Thoracic aorta (tissue), 2 donors: Measurements from ENCODE around the gene SLC26A11. TPM values are rescaled to one million over a fixed set of nuclear protein-coding genes. Genes with fewer than 3 reads are reported as not detected.

Experiments
- ATAC-seq: fragments of 150-250 bp; one replicate; pipeline ENCODE4 v1.8.0; 2017; ENCODE audit warnings: low read depth; ENCODE audit not compliant: insufficient number of reproducible peaks, low FRiP score
- DNase-seq: peaks from one replicate; pipeline ENCODE4 v3.0.0-alpha.2; 2020; ENCODE audit warnings: low spot score
- H3K27ac ChIP-seq, 2 donors: fragments of 200-600 bp; sonication (generic); 1 replicate in 1 of 2; 2 replicates in 1 of 2; pipeline ENCODE4 v1.5.1; 2016; ENCODE audit warnings: mild to moderate bottlenecking in 2 of 2, moderate library complexity in 2 of 2
- H3K27me3 ChIP-seq: fragments of 200-600 bp; sonication (generic); replicated peaks from 2 replicates; pipeline ENCODE4 v1.6.0; 2016; ENCODE audit warnings: mild to moderate bottlenecking; ENCODE audit not compliant: insufficient read depth
- H3K36me3 ChIP-seq: fragments of 200-600 bp; sonication (generic); one replicate; pipeline ENCODE4 v1.5.1; 2016
- H3K4me1 ChIP-seq, 2 donors: fragments of 200-600 bp; sonication (generic); 1 replicate in 1 of 2; 2 replicates in 1 of 2; pipeline versions ENCODE4 v1.5.1 to v1.6.0; 2016; ENCODE audit warnings: low read depth in 2 of 2, mild to moderate bottlenecking in 1 of 2; ENCODE audit not compliant: control insufficient read depth in 1 of 2
- H3K4me3 ChIP-seq: fragments of 200-600 bp; sonication (generic); 2 replicates; pipeline ENCODE4 v1.5.1; 2016; ENCODE audit warnings: mild to moderate bottlenecking
- H3K9me3 ChIP-seq: fragments of 200-600 bp; sonication (generic); 2 replicates; pipeline ENCODE4 v1.5.1; 2016
- CTCF ChIP-seq: fragments of 200-600 bp; sonication (generic); IDR thresholded peaks from one replicate; pipeline ENCODE4 v1.5.1; 2019; ENCODE audit warnings: antibody characterized with exemption
- total RNA-seq, 2 donors: library from RNA; depleted of rRNA; stranded (reverse); fragments of >200 nt; gene quantifications; one replicate each; pipeline versions ENCODE4 v1.1.0 to v1.2.3, GENCODE V29; 2016

SLC26A11 gene
- total RNA-seq, 2 donors from 2014 or later: 41.1 to 69.2 TPM

DNA sequence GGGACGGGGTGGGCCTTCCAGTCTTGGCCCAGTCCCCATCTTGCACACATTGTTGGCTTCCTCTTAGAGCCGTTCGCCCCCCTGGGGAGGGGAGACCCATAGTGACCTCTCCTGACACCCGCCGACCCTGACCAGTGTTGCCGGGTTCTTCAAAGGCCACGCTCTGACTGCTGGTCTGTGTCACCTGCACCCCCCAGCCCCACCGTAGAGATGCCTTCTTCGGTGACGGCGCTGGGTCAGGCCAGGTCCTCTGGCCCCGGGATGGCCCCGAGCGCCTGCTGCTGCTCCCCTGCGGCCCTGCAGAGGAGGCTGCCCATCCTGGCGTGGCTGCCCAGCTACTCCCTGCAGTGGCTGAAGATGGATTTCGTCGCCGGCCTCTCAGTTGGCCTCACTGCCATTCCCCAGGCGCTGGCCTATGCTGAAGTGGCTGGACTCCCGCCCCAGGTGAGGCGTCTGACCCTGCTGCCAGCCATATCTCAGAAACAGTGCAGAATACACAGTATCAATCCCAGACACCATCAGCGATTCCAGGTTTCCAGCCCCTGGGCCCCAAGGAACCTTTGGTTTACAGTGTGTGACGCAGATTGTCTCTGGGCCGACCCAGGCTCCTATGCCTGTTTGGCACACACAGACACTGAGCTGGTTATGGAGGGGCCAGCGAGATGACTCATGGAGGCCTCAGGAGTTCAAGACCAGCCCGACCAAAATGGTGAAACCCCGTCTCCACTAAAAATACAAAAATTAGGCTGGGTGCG is 1.3 kb downstream of the SLC26A11 start:
- Histone ChIP-seq H3K4me3 (peak overlapping the region; percentile 82), H3K27me3 (no peaks in the 10 kb centered on the region), H3K4me1 (peaks cover 4 to 37% of the 10 kb centered on the region in 2 donors), H3K9me3 (no peaks in the 10 kb centered on the region), H3K27ac (no peak overlapping the region), H3K36me3 (peaks cover 10% of the 10 kb centered on the region)
- DNase-seq (no peak), ATAC-seq (no peak)
- no peak for TF ChIP-seq CTCF

- no peak overlapping the region for H3K4me3 ChIP-seq
- H3K36me3 ChIP-seq: peaks cover 12% of the 10 kb centered on the region
- H3K27me3 ChIP-seq: no peaks in the 10 kb centered on the region
- H3K9me3 ChIP-seq: no peaks in the 10 kb centered on the region
- peaks cover 4 to 37% of the 10 kb centered on the region in 2 donors for H3K4me1 ChIP-seq
- ATAC-seq (no peak), DNase-seq (no peak)
- no peak overlapping the region for H3K27ac ChIP-seq
- TF ChIP-seq CTCF: no peak
These were observed 2.3 kb downstream of the SLC26A11 start for GRCh38 chr17:80222376-80223141.

- no peak overlapping the region for H3K27ac ChIP-seq
- DNase-seq (no peak), ATAC-seq (no peak)
- TF ChIP-seq CTCF: no peak
- H3K9me3 ChIP-seq: no peaks in the 10 kb centered on the region
- H3K4me1 ChIP-seq: peaks cover 4 to 37% of the 10 kb centered on the region in 2 donors
- H3K27me3 ChIP-seq: no peaks in the 10 kb centered on the region
- no peak overlapping the region for H3K4me3 ChIP-seq
- peaks cover 17% of the 10 kb centered on the region for H3K36me3 ChIP-seq
These were observed 3.1 kb downstream of the SLC26A11 start for GRCh38 chr17:80223142-80223815.

GRCh38 chr17:80223838-80224497 is 3.7 kb downstream of the SLC26A11 start:
- H3K4me1 ChIP-seq: peaks cover 4 to 37% of the 10 kb centered on the region in 2 donors
- no peaks in the 10 kb centered on the region for H3K9me3 ChIP-seq
- H3K4me3 ChIP-seq: no peak overlapping the region
- peaks cover 22% of the 10 kb centered on the region for H3K36me3 ChIP-seq
- TF ChIP-seq CTCF: no peak
- H3K27ac ChIP-seq: no peak overlapping the region
- H3K27me3 ChIP-seq: no peaks in the 10 kb centered on the region
- DNase-seq: no peak
- no peak for ATAC-seq
